Lung (tissue), 16 donors: ENCODE data around the gene ARAP1. TPM values are rescaled to one million over a fixed set of nuclear protein-coding genes. Genes with fewer than 3 reads are reported as not detected.
A peak's percentile ranks its signal among the peaks of the same experiment; 100 is the strongest.

Source experiments
- ATAC-seq: fragments of 200-7000 bp; cut with Tn5 transposase; one replicate; pipeline ENCODE4 v1.9.1; 2020; ENCODE audit warnings: moderate number of reproducible peaks; ENCODE audit not compliant: insufficient read depth, low FRiP score
- DNase-seq, 3 donors: peaks; one replicate each; pipeline ENCODE4 v3.0.0-alpha.2; 2013 to 2017
- H3K27ac ChIP-seq, 2 donors: one replicate each; pipeline ENCODE4 v1.5.1; 2013; ENCODE audit warnings: mild to moderate bottlenecking in 2 of 2, moderate library complexity in 2 of 2, control low read depth in 1 of 2, inconsistent platforms in 1 of 2, low read depth in 1 of 2, low read length in 1 of 2
- H3K27me3 ChIP-seq, 3 donors: one replicate each; pipeline ENCODE4 v1.5.1; 2013; ENCODE audit warnings: low read length in 2 of 3; ENCODE audit not compliant: control insufficient read depth in 3 of 3, insufficient read depth in 3 of 3
- H3K36me3 ChIP-seq, 4 donors: one replicate each; pipeline ENCODE4 v1.5.1; 2013; ENCODE audit warnings: low read length in 4 of 4, mild to moderate bottlenecking in 1 of 4, moderate library complexity in 1 of 4; ENCODE audit not compliant: control insufficient read depth in 4 of 4, insufficient read depth in 4 of 4
- H3K4me1 ChIP-seq, 5 donors: one replicate each; pipeline ENCODE4 v1.5.1; 2013; ENCODE audit warnings: low read length in 5 of 5, mild to moderate bottlenecking in 2 of 5, moderate library complexity in 1 of 5; ENCODE audit not compliant: control insufficient read depth in 5 of 5, insufficient read depth in 5 of 5
- H3K4me3 ChIP-seq: one replicate; pipeline ENCODE4 v1.5.1; 2013; ENCODE audit warnings: mild to moderate bottlenecking, control low read depth, moderate library complexity
- H3K9ac ChIP-seq, 2 donors: one replicate each; pipeline ENCODE4 v1.5.1; 2013; ENCODE audit warnings: low read length in 2 of 2, control low read depth in 1 of 2; ENCODE audit not compliant: insufficient read depth in 1 of 2
- H3K9me3 ChIP-seq, 4 donors: one replicate each; pipeline ENCODE4 v1.5.1; 2013; ENCODE audit warnings: low read length in 3 of 4, mild to moderate bottlenecking in 1 of 4, moderate library complexity in 1 of 4; ENCODE audit not compliant: control insufficient read depth in 4 of 4, insufficient read depth in 3 of 4
- CTCF ChIP-seq: IDR thresholded peaks from 2 replicates; pipeline ENCODE4 v1.5.1; 2012; ENCODE audit warnings: mild to moderate bottlenecking; ENCODE audit errors: control extremely low read depth, extremely low read depth
- WGBS, 2 donors: extraction: QIAGEN DNeasy Blood & Tissue Kit; methylation state at CpG; one replicate each; pipeline ENCODE4 v1.1.7; 2013; 5-methylcytosine and 5-hydroxymethylcytosine counted together
- long read RNA-seq, 5 donors: transcript quantifications; one replicate each; lab custom pipeline, GENCODE V29; 2026
- polyA plus RNA-seq, 2 donors: library from polyadenylated mRNA; stranded (reverse); fragments of 200-250 nt; gene quantifications; one replicate each; pipeline ENCODE4 v1.2.1, GENCODE V29; 2013
- total RNA-seq, 2 donors: library from RNA; depleted of rRNA in 1 of 2; stranded (reverse); fragments of >200 nt in 1 of 2; gene quantifications; one replicate each; pipeline ENCODE4 v1.2.1, GENCODE V29; 2014 to 2021
- donor health status: control.
- donor health status: control.
- donor health status: Bipolar disorder and iron deficiency.
- donor health status: healthy.
- donor health status: DM: yes; HTN: yes; CAD: no.

ARAP1 gene
- total RNA-seq (100 to 1,000 TPM; 168 to 218 TPM), polyA plus RNA-seq (100 to 1,000 TPM; 134 to 178 TPM)
- long read RNA-seq, donor 1, full-length matches to known transcripts = 2 of 26 reads
- long read RNA-seq, donor 1, partial matches to known transcripts = 24 of 26 reads
- long read RNA-seq, donor 1, other reads (novel, unspliced or antisense) = 0 of 26 reads
- long read RNA-seq, donor 2, partial matches to known transcripts = 0 of 1 reads
- long read RNA-seq, donor 2, other reads (novel, unspliced or antisense) = 0 of 1 reads
- long read RNA-seq, donor 3, partial matches to known transcripts = 6 of 6 reads
- long read RNA-seq, donor 3, other reads (novel, unspliced or antisense) = 0 of 6 reads
- long read RNA-seq, donor 4, partial matches to known transcripts = 14 of 16 reads
- long read RNA-seq, donor 4, other reads (novel, unspliced or antisense) = 0 of 16 reads
- long read RNA-seq, donor 5, full-length matches to known transcripts = 5 of 20 reads
- long read RNA-seq, donor 5, partial matches to known transcripts = 15 of 20 reads
- long read RNA-seq, donor 5, other reads (novel, unspliced or antisense) = 0 of 20 reads

GRCh38 chr11:72752088-72752914 lies at the start of gene ARAP1:
ARAP1 (minus strand) TSS chr11:72752408; CDS start chr11:72727128, 25,280 bp downstream.
- ATAC-seq = peak; percentile 81
- H3K27me3 ChIP-seq = no peaks in the 10 kb centered on the region
- no peaks in the 10 kb centered on the region for H3K9me3 ChIP-seq
- H3K36me3 ChIP-seq = peaks cover 0 to 10% (median 0%) of the 10 kb centered on the region in 4 donors
- peaks cover 0 to 26% (median 6%) of the 10 kb centered on the region in 5 donors for H3K4me1 ChIP-seq
- peak; percentile 80 to 88 (median 85) for DNase-seq
- H3K27ac ChIP-seq = peak within 1 kb of the TSS in 1 of 2 donors; percentile 85
- TF ChIP-seq CTCF = no peak
- peak within 1 kb of the TSS; percentile 54 for H3K4me3 ChIP-seq
- WGBS, 2 donors = 0 to 2% methylated on average over 21 to 51 of the region's 51 CpGs
- peak within 1 kb of the TSS; percentile 31 to 80 for H3K9ac ChIP-seq

GRCh38 chr11:72799441-72799840 lies 47.2 kb upstream of the ARAP1 start:
- ATAC-seq (no peak), DNase-seq (no peak)
- peaks cover 0 to 4% (median 2%) of the 10 kb centered on the region in 5 donors for H3K4me1 ChIP-seq
- H3K9ac ChIP-seq = no peak overlapping the region
- H3K27me3 ChIP-seq = no peaks in the 10 kb centered on the region
- H3K4me3 ChIP-seq = no peak overlapping the region
- no peaks in the 10 kb centered on the region for H3K9me3 ChIP-seq
- H3K36me3 ChIP-seq = no peaks in the 10 kb centered on the region
- WGBS, 2 donors = 63 to 75% methylated on average over 4 of the region's 4 CpGs
- H3K27ac ChIP-seq = no peak overlapping the region
- no peak for TF ChIP-seq CTCF

GRCh38 chr11:72798361-72798760 lies 46.2 kb upstream of the ARAP1 start:
- DNase-seq (no peak), ATAC-seq (no peak)
- Histone ChIP-seq H3K36me3 (no peaks in the 10 kb centered on the region), H3K4me1 (peaks cover 0 to 7% (median 5%) of the 10 kb centered on the region in 5 donors), H3K9ac (no peak overlapping the region), H3K27ac (no peak overlapping the region), H3K4me3 (no peak overlapping the region), H3K9me3 (no peaks in the 10 kb centered on the region), H3K27me3 (no peaks in the 10 kb centered on the region)
- TF ChIP-seq CTCF = no peak
- WGBS, 2 donors = 86 to 89% methylated on average over 4 of the region's 4 CpGs
